Thyroid gland (tissue), 4 donors: ENCODE data around the gene LMAN2L.

Experiments
- POLR2A ChIP-seq, 2 donors: fragments of 450-650 bp; IDR thresholded peaks; one replicate each; pipeline ENCODE4 v1.6.1; 2017; ENCODE audit warnings: antibody characterized with exemption in 2 of 2, mild to moderate bottlenecking in 2 of 2, moderate library complexity in 1 of 2
- TF ChIP-seq, protein P1 (sequence below), 6 experiments: fragments of 200-600 bp in 3 of 6; fragments of 450-650 bp in 3 of 6; sonication (generic) in 3 of 6; IDR thresholded peaks; one replicate each; pipeline ENCODE4 v1.5.1; 2016 to 2019; ENCODE audit warnings: antibody characterized with exemption in 6 of 6, mild to moderate bottlenecking in 2 of 6, inconsistent platforms in 1 of 6, moderate library complexity in 1 of 6

DNA sequence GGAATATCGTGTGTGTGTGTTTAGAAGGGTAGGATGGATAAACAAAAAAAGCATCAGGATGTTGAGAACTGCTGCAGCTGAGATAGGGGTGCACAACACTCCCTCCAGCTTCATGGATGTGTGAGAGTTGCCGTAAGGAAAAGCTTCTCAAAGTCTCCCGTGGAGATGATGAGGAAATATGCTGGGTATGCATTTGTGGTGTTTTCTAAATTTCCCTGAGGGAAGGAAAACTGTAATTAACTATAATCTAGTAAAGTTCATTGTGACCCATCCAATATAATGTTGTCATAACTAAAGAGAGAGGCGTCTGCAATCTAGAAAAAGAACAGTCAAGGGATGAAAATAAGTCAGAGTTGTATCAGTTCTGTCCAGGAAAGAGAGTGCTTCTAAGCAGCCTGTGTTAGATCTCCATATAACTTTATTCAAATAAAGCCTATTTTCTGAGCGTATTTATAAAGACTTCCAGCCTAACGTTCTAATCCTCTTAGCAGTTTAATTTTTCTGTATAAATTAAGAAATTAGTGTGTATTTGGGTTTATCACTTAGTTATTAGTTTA, 7.3 kb upstream of the LMAN2L start:
- TF ChIP-seq, protein P1, sequence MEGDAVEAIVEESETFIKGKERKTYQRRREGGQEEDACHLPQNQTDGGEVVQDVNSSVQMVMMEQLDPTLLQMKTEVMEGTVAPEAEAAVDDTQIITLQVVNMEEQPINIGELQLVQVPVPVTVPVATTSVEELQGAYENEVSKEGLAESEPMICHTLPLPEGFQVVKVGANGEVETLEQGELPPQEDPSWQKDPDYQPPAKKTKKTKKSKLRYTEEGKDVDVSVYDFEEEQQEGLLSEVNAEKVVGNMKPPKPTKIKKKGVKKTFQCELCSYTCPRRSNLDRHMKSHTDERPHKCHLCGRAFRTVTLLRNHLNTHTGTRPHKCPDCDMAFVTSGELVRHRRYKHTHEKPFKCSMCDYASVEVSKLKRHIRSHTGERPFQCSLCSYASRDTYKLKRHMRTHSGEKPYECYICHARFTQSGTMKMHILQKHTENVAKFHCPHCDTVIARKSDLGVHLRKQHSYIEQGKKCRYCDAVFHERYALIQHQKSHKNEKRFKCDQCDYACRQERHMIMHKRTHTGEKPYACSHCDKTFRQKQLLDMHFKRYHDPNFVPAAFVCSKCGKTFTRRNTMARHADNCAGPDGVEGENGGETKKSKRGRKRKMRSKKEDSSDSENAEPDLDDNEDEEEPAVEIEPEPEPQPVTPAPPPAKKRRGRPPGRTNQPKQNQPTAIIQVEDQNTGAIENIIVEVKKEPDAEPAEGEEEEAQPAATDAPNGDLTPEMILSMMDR (IDR thresholded peaks at IDR 0.05), result no peak
- TF ChIP-seq POLR2A (IDR thresholded peaks at IDR 0.05), result no peak
